IMR-90 (cell line): Measurements from ENCODE around the gene ASB16. TPM values are rescaled to one million over a fixed set of nuclear protein-coding genes. Genes with fewer than 3 reads are reported as not detected.

ENCODE experiments used
- ATAC-seq: fragments of 200-7000 bp; cut with Tn5 transposase; 2 replicates; pipeline ENCODE4 v1.9.1; 2020; ENCODE audit warnings: low read depth, mild to moderate bottlenecking, moderate library complexity
- BruUV-seq: library from RNA; stranded (reverse); fragments of 400-500 nt; replicated peaks from 2 replicates; lab custom pipeline; 2021; lab: Mats Ljungman, UMichigan
- CTCF ChIA-PET: fragments of 300-600 bp; formaldehyde crosslinking; extraction: SDS; loops from one replicate; lab custom pipeline; 2021; ENCODE audit warnings: antibody characterized with exemption; lab: Yijun Ruan, JAX
- POLR2A ChIA-PET: fragments of 300-600 bp; sonication (Branson Sonifier 250); formaldehyde crosslinking; loops from one replicate; lab custom pipeline; 2022; ENCODE audit warnings: antibody characterized with exemption; ENCODE audit not compliant: unreplicated experiment; lab: Charles Lee
- DNase-seq: peaks from one replicate; pipeline ENCODE4 v3.0.0; 2013
- H2AFZ ChIP-seq: replicated peaks from 2 replicates; pipeline ENCODE3; 2013; ENCODE audit warnings: low read length, mild to moderate bottlenecking; ENCODE audit not compliant: poor library complexity
- H2AK5ac ChIP-seq: 2 replicates; pipeline ENCODE4 v1.6.1; 2013; ENCODE audit warnings: low read depth, low read length, inconsistent platforms
- H2AK9ac ChIP-seq: replicated peaks from 2 replicates; pipeline ENCODE3; 2013; ENCODE audit warnings: mild to moderate bottlenecking, low read depth, low read length, moderate library complexity; ENCODE audit not compliant: poor library complexity
- H2BK120ac ChIP-seq: 2 replicates; pipeline ENCODE4 v1.6.1; 2013; ENCODE audit warnings: low read depth, low read length, inconsistent platforms
- H2BK15ac ChIP-seq: 3 replicates; pipeline ENCODE4 v1.6.1; 2013; ENCODE audit warnings: low read depth, low read length, inconsistent platforms
- H2BK20ac ChIP-seq: 2 replicates; pipeline ENCODE4 v1.6.1; 2013; ENCODE audit warnings: low read depth, mild to moderate bottlenecking, inconsistent platforms, low read length, moderate library complexity
- H2BK5ac ChIP-seq: 2 replicates; pipeline ENCODE4 v1.6.1; 2013; ENCODE audit warnings: mild to moderate bottlenecking, low read depth, low read length, inconsistent platforms; ENCODE audit not compliant: poor library complexity, severe bottlenecking
- H3K14ac ChIP-seq: replicated peaks from 2 replicates; pipeline ENCODE4 v1.6.1; 2013; ENCODE audit warnings: low read depth, low read length, inconsistent platforms
- H3K18ac ChIP-seq: 2 replicates; pipeline ENCODE4 v1.6.1; 2013; ENCODE audit warnings: low read depth, low read length, control low read depth
- H3K23ac ChIP-seq: 2 replicates; pipeline ENCODE4 v1.6.1; 2013; ENCODE audit warnings: low read depth, low read length, inconsistent platforms
- H3K27ac ChIP-seq: 2 replicates; pipeline ENCODE4 v1.5.1; 2013; ENCODE audit warnings: mild to moderate bottlenecking, control low read depth, low read length; ENCODE audit not compliant: insufficient read depth
- H3K27me3 ChIP-seq: 2 replicates; pipeline ENCODE4 v1.6.1; 2013; ENCODE audit warnings: low read length; ENCODE audit not compliant: control insufficient read depth, insufficient read depth
- H3K36me3 ChIP-seq: 2 replicates; pipeline ENCODE4 v1.6.1; 2013; ENCODE audit warnings: low read length, mixed read lengths; ENCODE audit not compliant: control insufficient read depth, insufficient read depth
- H3K4ac ChIP-seq: 2 replicates; pipeline ENCODE4 v1.6.1; 2013; ENCODE audit warnings: low read depth, low read length, inconsistent platforms
- H3K4me1 ChIP-seq: 2 replicates; pipeline ENCODE4 v1.6.1; 2013; ENCODE audit warnings: low read length, mixed read lengths; ENCODE audit not compliant: control insufficient read depth, insufficient read depth
- H3K4me2 ChIP-seq: 2 replicates; pipeline ENCODE4 v1.6.1; 2013; ENCODE audit warnings: low read depth, mild to moderate bottlenecking, control low read depth, low read length, moderate library complexity
- H3K4me3 ChIP-seq: 2 replicates; pipeline ENCODE4 v1.5.1; 2013; ENCODE audit warnings: low read depth, mild to moderate bottlenecking, control low read depth, low read length, moderate library complexity; ENCODE audit not compliant: insufficient read depth
- H3K56ac ChIP-seq: 2 replicates; pipeline ENCODE4 v1.6.1; 2013; ENCODE audit warnings: low read length, inconsistent platforms; ENCODE audit not compliant: insufficient read depth; ENCODE audit errors: extremely low read depth
- H3K79me1 ChIP-seq, 2 experiments: 2 replicates each; pipeline ENCODE4 v1.6.1; 2013; ENCODE audit warnings: low read length in 2 of 2, inconsistent platforms in 1 of 2, low read depth in 1 of 2
- H3K9ac ChIP-seq: 2 replicates; pipeline ENCODE4 v1.6.1; 2013; ENCODE audit warnings: low read depth, low read length, control low read depth
- H3K9me1 ChIP-seq: 2 replicates; pipeline ENCODE4 v1.6.1; 2013; ENCODE audit warnings: low read length, inconsistent platforms; ENCODE audit not compliant: insufficient read depth
- H3K9me3 ChIP-seq: 2 replicates; pipeline ENCODE4 v1.6.1; 2013; ENCODE audit warnings: low read length; ENCODE audit not compliant: control insufficient read depth, insufficient read depth
- H4K20me1 ChIP-seq: 2 replicates; pipeline ENCODE4 v1.6.1; 2013; ENCODE audit warnings: low read length, inconsistent platforms; ENCODE audit not compliant: insufficient read depth
- H4K5ac ChIP-seq: 2 replicates; pipeline ENCODE4 v1.6.1; 2013; ENCODE audit warnings: mild to moderate bottlenecking, low read depth, low read length, control low read depth
- H4K8ac ChIP-seq, 2 experiments: 2 replicates each; pipeline ENCODE4 v1.6.1; 2013; ENCODE audit warnings: low read depth in 2 of 2, low read length in 2 of 2, control low read depth in 1 of 2, inconsistent platforms in 1 of 2
- H4K91ac ChIP-seq: 2 replicates; pipeline ENCODE4 v1.6.1; 2013; ENCODE audit warnings: low read depth, low read length, inconsistent platforms; ENCODE audit not compliant: insufficient read depth
- BHLHE40 ChIP-seq: fragments of 150-350 bp; IDR thresholded peaks from 2 replicates; pipeline ENCODE4 v1.6.1; 2016; ENCODE audit warnings: mild to moderate bottlenecking, low read depth, low read length
- CEBPB ChIP-seq: IDR thresholded peaks from 2 replicates; pipeline ENCODE4 v1.6.1; 2012; ENCODE audit warnings: low read depth, low read length, improper control_type of control experiment
- CTCF ChIP-seq: conservative IDR thresholded peaks from 2 replicates; pipeline ENCODE4 v1.5.1; 2012; ENCODE audit warnings: mild to moderate bottlenecking, low read depth, low read length, improper control_type of control experiment
- ELK1 ChIP-seq: fragments of 150-350 bp; IDR thresholded peaks from 2 replicates; pipeline ENCODE4 v1.6.1; 2016; ENCODE audit warnings: low read depth, mild to moderate bottlenecking, low read length, moderate library complexity, borderline replicate concordance
- MAFK ChIP-seq: IDR thresholded peaks from 2 replicates; pipeline ENCODE4 v1.6.1; 2012; ENCODE audit warnings: low read depth, low read length, improper control_type of control experiment
- MAZ ChIP-seq: IDR thresholded peaks from 2 replicates; pipeline ENCODE4 v1.6.1; 2012; ENCODE audit warnings: low read depth, mild to moderate bottlenecking, low read length, improper control_type of control experiment, moderate library complexity, borderline replicate concordance
- POLR2A ChIP-seq: IDR thresholded peaks from 2 replicates; pipeline ENCODE4 v1.6.1; 2012; ENCODE audit warnings: mild to moderate bottlenecking, low read depth, low read length
- RAD21 ChIP-seq: IDR thresholded peaks from 2 replicates; pipeline ENCODE4 v1.6.1; 2012; ENCODE audit warnings: low read length, improper control_type of control experiment
- RCOR1 ChIP-seq: IDR thresholded peaks from 2 replicates; pipeline ENCODE4 v1.6.1; 2012; ENCODE audit warnings: mild to moderate bottlenecking, low read length, improper control_type of control experiment; ENCODE audit not compliant: insufficient replicate concordance
- RFX5 ChIP-seq: IDR thresholded peaks from 2 replicates; pipeline ENCODE4 v1.8.0; 2012; ENCODE audit warnings: low read depth, mild to moderate bottlenecking, low read length, moderate library complexity
- SMC3 ChIP-seq: fragments of 150-350 bp; IDR thresholded peaks from 2 replicates; pipeline ENCODE4 v1.6.1; 2016; ENCODE audit warnings: low read depth, mild to moderate bottlenecking, antibody characterized with exemption, low read length, moderate library complexity
- USF2 ChIP-seq: fragments of 150-350 bp; IDR thresholded peaks from 2 replicates; pipeline ENCODE4 v1.6.1; 2017; ENCODE audit warnings: mild to moderate bottlenecking, antibody characterized with exemption, low read length, low read depth
- WGBS, 2 experiments: methylation state at CpG; one replicate each; pipeline versions ENCODE4 v1.1.5 to v1.1.7; 2013; ENCODE audit warnings: missing lambda C conversion rate in 2 of 2; ENCODE audit not compliant: insufficient read length in 1 of 2; ENCODE audit errors: extremely low coverage in 2 of 2; 5-methylcytosine and 5-hydroxymethylcytosine counted together
- dilution Hi-C: fragments of 300-500 bp; cut with HindIII; formaldehyde crosslinking; loops from one replicate; pipeline ENCODE4 v1.14.3; 2018; ENCODE audit warnings: low sequenced_read_pairs; ENCODE audit not compliant: unreplicated experiment
- in situ Hi-C: fragments of 300-500 bp; cut with MboI; formaldehyde crosslinking; loops from 3 replicates; pipeline ENCODE4 v1.14.3; 2019; ENCODE audit warnings: low sequenced_read_pairs, inconsistent platforms, mixed read lengths
- intact Hi-C: fragments of 100-400 bp; cut with micrococcal nuclease; formaldehyde crosslinking; loops from 2 replicates; pipeline ENCODE4 v1.10.0; 2022
- polyA plus RNA-seq, 3 experiments: library from polyadenylated mRNA; depleted of rRNA; stranded (reverse); fragments of >200 nt; gene quantifications; 2 replicates each; pipeline ENCODE4 v1.2.3, GENCODE V29; 2012; ENCODE audit warnings: low replicate concordance in 1 of 3
- total RNA-seq: library from RNA; depleted of rRNA; stranded (reverse); fragments of >200 nt; gene quantifications from 2 replicates; pipeline ENCODE4 v1.2.3, GENCODE V29; 2012

Gene ASB16
- total and polyA plus RNA-seq, 2 of the 4 experiments (the other 2 are of a cell fraction): 0.05 TPM; not detected in 1

- Histone ChIP-seq H3K9me3 (no peaks in the 10 kb centered on the region), H3K4ac (peak overlapping the region; percentile 90), H3K4me3 (peak overlapping the region; percentile 24; the same call in 1 of the 2 replicates), H3K36me3 (no peaks in the 10 kb centered on the region), H3K4me2 (peak overlapping the region; percentile 80), H2BK20ac (peak overlapping the region; percentile 94), H2AK5ac (peak overlapping the region; percentile 85), H3K14ac (peak overlapping the region; percentile 71), H3K9me1 (peaks cover 14% of the 10 kb centered on the region), H3K9ac (peak overlapping the region; percentile 26), H2BK5ac (peak overlapping the region; percentile 93), H2BK15ac (peak overlapping the region; percentile 71; the same call in 2 of the 3 replicates), H3K56ac (peak overlapping the region; percentile 51), H3K27me3 (no peaks in the 10 kb centered on the region), H3K18ac (peak overlapping the region; percentile 43), H3K4me1 (peaks cover 10% of the 10 kb centered on the region), H2AFZ (peak overlapping the region; percentile 92), H4K5ac (peak overlapping the region; percentile 28; the same call in 1 of the 2 replicates), H2AK9ac (peak overlapping the region; percentile 96), H3K27ac (peak overlapping the region; percentile 78), H4K91ac (peak overlapping the region; percentile 76), H4K8ac (peak overlapping the region; percentile 39 to 88; a peak in 3 of 4 replicates), H2BK120ac (peak overlapping the region; percentile 92), H3K23ac (peak overlapping the region; percentile 65; the same call in 1 of the 2 replicates), H3K79me1 (peaks cover 0 to 13% of the 10 kb centered on the region in 2 experiments; a peak in 3 of 4 replicates), H4K20me1 (no peaks in the 10 kb centered on the region)
- BruUV-seq: no TSS peak
- ChIA-PET CTCF (interaction anchor here (0.8 to 1.9 kb wide), 2 partner anchors 14 to 27 kb away, joined by 3 to 5 read pairs; partner anchors contain the start of gene HDAC5), POLR2A (interaction anchor here (0.6 kb wide), 1 partner anchor 247 kb away, joined by 9 read pairs; no protein-coding TSS in a partner anchor)
- dilution Hi-C loops: no loop called here
- intact Hi-C loops: loop anchor here (1.0 kb wide), 1 partner anchor 14 kb away; no protein-coding TSS in a partner anchor
- ATAC-seq (peak; percentile 95), DNase-seq (peak; percentile 100)
- in situ Hi-C loops: no loop called here
- 0% methylated on average over 9 of the region's 20 CpGs; no CpG with 5 or more reads in 1 of the 2 experiments for WGBS, 2 experiments
- TF ChIP-seq MAFK (peak; percentile 25; the same call in 1 of the 2 replicates), POLR2A (peak; percentile 66; the same call in 1 of the 2 replicates), MAZ (peak; percentile 92), CEBPB (peak; percentile 79), USF2 (no peak), BHLHE40 (peak; percentile 51), CTCF (no peak), RAD21 (no peak; the same call in none of the 2 replicates), RFX5 (no peak), ELK1 (no peak), RCOR1 (no peak), SMC3 (no peak)
Observed at GRCh38 chr17:44137891-44138709, 32.4 kb upstream of the ASB16 start.
